Measurements from ENCODE around the gene CD48. TPM values are rescaled to one million over a fixed set of nuclear protein-coding genes. Genes with fewer than 3 reads are reported as not detected.

Gene CD48
- polyA plus RNA-seq, 1 donor (not counting 4 experiments of a cell fraction or from before 2014, with no cell fraction given): 0.07 TPM

DNA sequence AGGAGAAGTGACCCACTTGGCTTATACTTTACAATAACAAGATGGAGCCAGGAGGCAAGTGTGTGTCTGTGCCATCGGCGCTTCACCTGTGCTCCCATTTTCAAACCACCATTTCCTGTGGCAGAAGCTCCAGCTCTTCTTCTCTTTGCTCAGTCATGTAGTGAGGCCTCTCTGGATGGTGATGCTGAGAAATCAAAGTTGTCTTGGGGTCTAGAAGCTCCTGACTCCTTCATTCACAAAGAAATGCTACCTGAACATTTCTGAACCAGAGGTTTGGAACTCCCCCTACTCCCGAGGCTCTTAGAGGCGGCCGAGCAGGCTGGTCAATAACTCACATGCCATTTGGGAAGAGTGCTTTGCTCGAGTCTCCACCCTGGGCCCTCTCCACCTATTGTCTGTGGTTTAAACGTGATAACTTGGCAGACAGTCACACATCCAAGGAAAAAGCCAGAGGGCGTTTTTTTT, 82.8 kb downstream of the CD48 start:
- Histone ChIP-seq H3K4me2 (ENCODE audit: control insufficient read depth, extremely low read depth, insufficient read depth, low read depth, low read length) (no peak overlapping the region), H3K9me1 (ENCODE audit: control insufficient read depth, extremely low read depth, insufficient read depth, low read length) (no peaks in the 10 kb centered on the region), H3K36me3 (ENCODE audit: control insufficient read depth in 2 of 2, extremely low read depth in 1 of 2, insufficient read depth in 2 of 2, low read length in 2 of 2) (no peaks in the 10 kb centered on the region), H3K4me3 (ENCODE audit: control insufficient read depth in 2 of 3, extremely low read depth in 1 of 3, insufficient read depth in 2 of 3, low read depth in 1 of 3, low read length in 3 of 3) (no peak overlapping the region), H4K20me1 (ENCODE audit: control insufficient read depth, extremely low read depth, insufficient read depth, low read length) (no peaks in the 10 kb centered on the region), H3K9ac (ENCODE audit: control insufficient read depth, extremely low read depth, insufficient read depth, low read length) (no peak overlapping the region), H2AFZ (ENCODE audit: control insufficient read depth, low read length) (no peak overlapping the region), H3K79me2 (ENCODE audit: control insufficient read depth, insufficient read depth, low read length) (no peaks in the 10 kb centered on the region), H3K4me1 (ENCODE audit: control insufficient read depth, extremely low read depth, insufficient read depth, low read length) (no peaks in the 10 kb centered on the region), H3K27me3 (ENCODE audit: control insufficient read depth, extremely low read depth, insufficient read depth, low read length) (peaks cover 10% of the 10 kb centered on the region), H3K9me3 (ENCODE audit: control insufficient read depth, low read depth, low read length) (no peaks in the 10 kb centered on the region), H3K27ac (ENCODE audit: control insufficient read depth, insufficient read depth, low read length) (no peak overlapping the region)
- dilution Hi-C loops (cut with MboI; ENCODE audit: extremely low pct_ligation_motif_present, low sequenced_read_pairs): no loop called here
- no peak for FAIRE-seq
- DNase-seq (ENCODE audit: low read depth, low spot score): no peak
- TF ChIP-seq EZH2 (IDR thresholded peaks at IDR 0.05; ENCODE audit: low read length): no peak
- TF ChIP-seq, protein P1, sequence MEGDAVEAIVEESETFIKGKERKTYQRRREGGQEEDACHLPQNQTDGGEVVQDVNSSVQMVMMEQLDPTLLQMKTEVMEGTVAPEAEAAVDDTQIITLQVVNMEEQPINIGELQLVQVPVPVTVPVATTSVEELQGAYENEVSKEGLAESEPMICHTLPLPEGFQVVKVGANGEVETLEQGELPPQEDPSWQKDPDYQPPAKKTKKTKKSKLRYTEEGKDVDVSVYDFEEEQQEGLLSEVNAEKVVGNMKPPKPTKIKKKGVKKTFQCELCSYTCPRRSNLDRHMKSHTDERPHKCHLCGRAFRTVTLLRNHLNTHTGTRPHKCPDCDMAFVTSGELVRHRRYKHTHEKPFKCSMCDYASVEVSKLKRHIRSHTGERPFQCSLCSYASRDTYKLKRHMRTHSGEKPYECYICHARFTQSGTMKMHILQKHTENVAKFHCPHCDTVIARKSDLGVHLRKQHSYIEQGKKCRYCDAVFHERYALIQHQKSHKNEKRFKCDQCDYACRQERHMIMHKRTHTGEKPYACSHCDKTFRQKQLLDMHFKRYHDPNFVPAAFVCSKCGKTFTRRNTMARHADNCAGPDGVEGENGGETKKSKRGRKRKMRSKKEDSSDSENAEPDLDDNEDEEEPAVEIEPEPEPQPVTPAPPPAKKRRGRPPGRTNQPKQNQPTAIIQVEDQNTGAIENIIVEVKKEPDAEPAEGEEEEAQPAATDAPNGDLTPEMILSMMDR (optimal IDR thresholded peaks at IDR 0.05 in 1 of 3, IDR thresholded peaks at IDR 0.05 in 1 of 3, conservative IDR thresholded peaks at IDR 0.05 in 1 of 3; ENCODE audit: extremely low read depth in 1 of 3, insufficient read depth in 2 of 3, low read length in 3 of 3): no peak

Other genes with a start within 250 kb of the CD48 start
- gene SLAMF6, start 188.6 kb downstream of the CD48 start, polyA plus RNA-seq: 0.03 TPM in 1 of 3 replicates, not detected in the others
- gene CD84, start 132.3 kb downstream of the CD48 start, polyA plus RNA-seq: 0.01 TPM in 1 of 3 replicates, not detected in the others
- gene SLAMF1, start 64.8 kb downstream of the CD48 start, polyA plus RNA-seq: 0.06 TPM in 1 of 3 replicates, not detected in the others
- 21.9 to 56.5 TPM (median 31.0 TPM) in 3 replicates for gene SLAMF7, start 27.4 kb upstream of the CD48 start, polyA plus RNA-seq
- gene LY9, start 84.4 kb upstream of the CD48 start, polyA plus RNA-seq: not detected in 3 replicates
- gene CD244, start 151.1 kb upstream of the CD48 start, polyA plus RNA-seq: 0.12 TPM in 1 of 3 replicates, not detected in the others
- not detected in 3 replicates for gene ITLN1, start 173.4 kb upstream of the CD48 start, polyA plus RNA-seq
- 0.22 to 0.59 TPM (median 0.39 TPM) in 3 replicates for gene ITLN2, start 243.0 kb upstream of the CD48 start, polyA plus RNA-seq

All from keratinocyte (primary cell).